Smooth muscle cell (in vitro differentiated cells): ENCODE results near the gene RPL21. TPM values are rescaled to one million over a fixed set of nuclear protein-coding genes. Genes with fewer than 3 reads are reported as not detected.
A peak's percentile ranks its signal among the peaks of the same experiment; 100 is the strongest.

Experiments used
- DNase-seq: peaks from one replicate; lab custom pipeline; 2025; ENCODE audit not compliant: unreplicated experiment; lab: John Stamatoyannopoulos, UW
- H2AFZ ChIP-seq: fragments of 200-600 bp; sonication (generic); 2 replicates; pipeline ENCODE4 v1.6.0; 2016; ENCODE audit warnings: antibody characterized with exemption, low read depth, mild to moderate bottlenecking
- H3F3A ChIP-seq: fragments of 200-600 bp; sonication (generic); 2 replicates; pipeline ENCODE4 v1.6.0; 2017; ENCODE audit warnings: antibody characterized with exemption, low read depth
- H3K27ac ChIP-seq: fragments of 200-600 bp; sonication (generic); 2 replicates; pipeline ENCODE4 v1.5.1; 2016; ENCODE audit warnings: low read depth, mild to moderate bottlenecking
- H3K27me3 ChIP-seq: fragments of 200-600 bp; sonication (generic); 2 replicates; pipeline ENCODE4 v1.6.1; 2016; ENCODE audit warnings: low read depth, mild to moderate bottlenecking
- H3K36me3 ChIP-seq: fragments of 200-600 bp; sonication (generic); 2 replicates; pipeline ENCODE4 v1.5.1; 2016; ENCODE audit warnings: low read depth
- H3K4me1 ChIP-seq: fragments of 200-600 bp; sonication (generic); 2 replicates; pipeline ENCODE4 v1.5.1; 2016; ENCODE audit warnings: low read depth
- H3K4me2 ChIP-seq: fragments of 200-600 bp; sonication (generic); 2 replicates; pipeline ENCODE4 v1.6.0; 2016; ENCODE audit warnings: mild to moderate bottlenecking
- H3K4me3 ChIP-seq: fragments of 200-600 bp; sonication (generic); 2 replicates; pipeline ENCODE4 v1.5.1; 2016; ENCODE audit warnings: mild to moderate bottlenecking
- H3K79me2 ChIP-seq: fragments of 200-600 bp; sonication (generic); 2 replicates; pipeline ENCODE4 v1.6.0; 2016; ENCODE audit warnings: low read depth, mild to moderate bottlenecking
- H3K9ac ChIP-seq: fragments of 200-600 bp; sonication (generic); 2 replicates; pipeline ENCODE4 v1.6.0; 2016; ENCODE audit warnings: low read depth
- H3K9me3 ChIP-seq: fragments of 200-600 bp; sonication (generic); replicated peaks from 2 replicates; pipeline ENCODE4 v1.5.1; 2016; ENCODE audit warnings: low read depth
- H4K20me1 ChIP-seq: fragments of 200-600 bp; sonication (generic); 2 replicates; pipeline ENCODE4 v1.6.0; 2016; ENCODE audit warnings: low read depth
- WGBS: methylation state at CpG from one replicate; pipeline ENCODE4 v1.1.7; 2016; ENCODE audit warnings: low lambda C conversion rate; 5-methylcytosine and 5-hydroxymethylcytosine counted together
- polyA plus RNA-seq: library from polyadenylated mRNA; unstranded; fragments of >200 nt; fragmentation: Nextera tagmentation; extraction: Ambion mirVana; gene quantifications from 2 replicates; pipeline ENCODE4 v1.2.1, GENCODE V29; 2016
- total RNA-seq: library from RNA; depleted of rRNA; stranded (reverse); fragments of >200 nt; gene quantifications from 2 replicates; pipeline ENCODE4 v1.2.3, GENCODE V29; 2014
- TF ChIP-seq, protein P1 (sequence below): fragments of 200-600 bp; sonication (generic); IDR thresholded peaks from 2 replicates; pipeline ENCODE4 v1.5.1; 2017; ENCODE audit warnings: borderline replicate concordance, mild to moderate bottlenecking, antibody characterized with exemption; ENCODE audit not compliant: insufficient read depth, poor library complexity, severe bottlenecking

RPL21 gene
- total and polyA plus RNA-seq, 2 experiments from 2014 or later, result 361 to 1,191 TPM

DNA sequence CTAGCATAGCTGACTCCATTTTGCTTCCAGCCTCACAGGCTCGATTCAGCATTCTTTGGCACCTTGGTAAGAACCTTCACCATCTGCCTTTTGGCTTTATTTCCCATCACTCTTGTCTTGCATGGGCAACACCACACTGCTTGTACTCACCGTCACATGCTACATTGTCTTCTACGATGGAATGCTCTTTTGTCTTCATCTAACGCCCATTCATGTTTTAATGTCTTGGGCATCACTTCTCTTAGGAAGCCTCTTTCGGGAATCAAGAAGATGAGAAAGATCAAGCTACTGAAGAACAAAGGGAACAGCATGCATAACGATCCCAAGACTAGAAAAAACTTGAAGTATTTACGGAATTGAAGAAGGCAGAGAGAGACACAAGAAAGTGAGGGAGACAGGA is 5.7 kb upstream of the RPL21 start:
- Histone ChIP-seq H3F3A (no peaks in the 10 kb centered on the region), H3K27me3 (no peaks in the 10 kb centered on the region), H3K4me1 (peaks cover 7% of the 10 kb centered on the region), H4K20me1 (no peaks in the 10 kb centered on the region), H3K4me3 (no peak overlapping the region), H3K79me2 (peaks cover 8% of the 10 kb centered on the region), H3K9me3 (no peaks in the 10 kb centered on the region), H3K9ac (no peak overlapping the region), H2AFZ (no peak overlapping the region), H3K36me3 (no peaks in the 10 kb centered on the region), H3K27ac (no peak overlapping the region), H3K4me2 (no peak overlapping the region)
- 80% methylated on average over 7 of the region's 7 CpGs for WGBS
- no peak for DNase-seq
- TF ChIP-seq, protein P1, sequence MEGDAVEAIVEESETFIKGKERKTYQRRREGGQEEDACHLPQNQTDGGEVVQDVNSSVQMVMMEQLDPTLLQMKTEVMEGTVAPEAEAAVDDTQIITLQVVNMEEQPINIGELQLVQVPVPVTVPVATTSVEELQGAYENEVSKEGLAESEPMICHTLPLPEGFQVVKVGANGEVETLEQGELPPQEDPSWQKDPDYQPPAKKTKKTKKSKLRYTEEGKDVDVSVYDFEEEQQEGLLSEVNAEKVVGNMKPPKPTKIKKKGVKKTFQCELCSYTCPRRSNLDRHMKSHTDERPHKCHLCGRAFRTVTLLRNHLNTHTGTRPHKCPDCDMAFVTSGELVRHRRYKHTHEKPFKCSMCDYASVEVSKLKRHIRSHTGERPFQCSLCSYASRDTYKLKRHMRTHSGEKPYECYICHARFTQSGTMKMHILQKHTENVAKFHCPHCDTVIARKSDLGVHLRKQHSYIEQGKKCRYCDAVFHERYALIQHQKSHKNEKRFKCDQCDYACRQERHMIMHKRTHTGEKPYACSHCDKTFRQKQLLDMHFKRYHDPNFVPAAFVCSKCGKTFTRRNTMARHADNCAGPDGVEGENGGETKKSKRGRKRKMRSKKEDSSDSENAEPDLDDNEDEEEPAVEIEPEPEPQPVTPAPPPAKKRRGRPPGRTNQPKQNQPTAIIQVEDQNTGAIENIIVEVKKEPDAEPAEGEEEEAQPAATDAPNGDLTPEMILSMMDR, result no peak

DNA sequence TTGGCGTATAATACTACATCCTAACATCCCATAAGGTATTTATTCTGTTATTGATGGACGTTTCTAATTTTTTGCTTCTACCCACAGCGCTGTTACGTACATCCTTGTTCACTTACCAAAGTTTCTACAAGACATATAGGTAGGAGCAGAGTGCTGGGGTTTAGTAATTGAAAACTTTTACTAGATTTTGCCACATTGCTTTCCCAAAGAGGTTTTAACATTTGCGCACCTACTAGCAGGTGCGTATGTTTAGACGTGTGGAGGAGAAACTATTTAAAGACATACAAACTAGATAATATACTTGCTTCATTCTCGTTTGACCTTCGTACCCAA is 559 bp upstream of the RPL21 start:
- Histone ChIP-seq H3K79me2 (peaks cover 55% of the 10 kb centered on the region), H3F3A (peaks cover 16% of the 10 kb centered on the region), H3K36me3 (peaks cover 6% of the 10 kb centered on the region), H3K9ac (peak overlapping the region; percentile 97), H3K9me3 (no peaks in the 10 kb centered on the region), H4K20me1 (peaks cover 40% of the 10 kb centered on the region), H3K4me3 (peak overlapping the region; percentile 74), H3K27ac (peak overlapping the region; percentile 99), H3K4me2 (peak overlapping the region; percentile 97), H3K4me1 (peaks cover 26% of the 10 kb centered on the region), H2AFZ (peak overlapping the region; percentile 83), H3K27me3 (no peaks in the 10 kb centered on the region)
- WGBS, result 2% methylated on average over 9 of the region's 9 CpGs
- DNase-seq, result no peak
- TF ChIP-seq, protein P1, result no peak

DNA sequence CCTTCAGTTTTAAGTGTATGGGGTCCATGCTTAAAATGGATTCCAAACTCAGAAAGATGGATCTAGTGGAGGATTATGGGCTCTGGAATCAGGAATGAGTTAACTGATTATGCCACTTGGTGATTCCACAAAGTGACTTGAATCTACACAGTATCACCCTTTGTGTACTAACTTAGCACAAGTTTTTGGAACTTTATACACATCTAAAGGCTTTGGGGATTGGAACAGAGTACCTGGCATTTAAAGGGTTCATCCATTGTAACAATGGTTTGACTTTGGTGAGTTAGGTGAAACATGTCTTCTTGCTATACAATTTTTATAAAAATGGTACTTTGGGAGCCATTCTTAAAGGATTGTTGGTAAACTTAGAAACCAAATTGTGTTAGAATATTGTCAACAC is 1.1 kb downstream of the RPL21 start:
- Histone ChIP-seq H3K27me3 (no peaks in the 10 kb centered on the region), H3K4me1 (peaks cover 26% of the 10 kb centered on the region), H3F3A (peaks cover 27% of the 10 kb centered on the region), H3K4me2 (peak overlapping the region; percentile 97), H3K9me3 (no peaks in the 10 kb centered on the region), H2AFZ (no peak overlapping the region), H3K36me3 (peaks cover 10% of the 10 kb centered on the region), H4K20me1 (peaks cover 56% of the 10 kb centered on the region), H3K27ac (peak overlapping the region; percentile 99), H3K4me3 (peak overlapping the region; percentile 74), H3K9ac (peak overlapping the region; percentile 97), H3K79me2 (peaks cover 58% of the 10 kb centered on the region)
- TF ChIP-seq, protein P1, result no peak
- DNase-seq, result no peak

DNA sequence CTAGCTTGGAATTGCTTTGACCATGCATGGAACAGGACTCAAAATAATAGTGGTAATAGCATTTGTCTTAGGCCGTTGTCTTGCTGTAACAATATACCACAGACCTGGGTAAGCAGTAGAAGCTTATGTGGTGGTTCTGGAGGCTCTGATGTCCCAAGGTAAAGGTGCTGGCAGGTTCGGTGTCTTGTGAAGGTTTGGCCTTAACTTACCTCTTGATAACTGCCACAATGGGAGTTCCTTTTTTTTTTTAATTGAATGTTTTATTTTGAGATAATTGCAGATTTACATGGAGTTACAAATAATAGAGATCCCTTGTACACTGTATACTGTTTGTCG is 5.8 kb downstream of the RPL21 start:
- H3K27me3 ChIP-seq, result no peaks in the 10 kb centered on the region
- TF ChIP-seq, protein P1, result no peak
- H3K4me1 ChIP-seq, result peaks cover 18% of the 10 kb centered on the region
- peaks cover 43% of the 10 kb centered on the region for H3K79me2 ChIP-seq
- H3K9me3 ChIP-seq, result no peaks in the 10 kb centered on the region
- 98% methylated on average over 3 of the region's 3 CpGs for WGBS
- H3K27ac ChIP-seq, result no peak overlapping the region
- no peak overlapping the region for H3K9ac ChIP-seq
- no peak for DNase-seq
- no peak overlapping the region for H2AFZ ChIP-seq
- no peak overlapping the region for H3K4me2 ChIP-seq
- peaks cover 98% of the 10 kb centered on the region for H4K20me1 ChIP-seq
- peaks cover 46% of the 10 kb centered on the region for H3F3A ChIP-seq
- peaks cover 13% of the 10 kb centered on the region for H3K36me3 ChIP-seq
- H3K4me3 ChIP-seq, result no peak overlapping the region
